HG03097 (cell line): ENCODE results near the gene F8.
"Not testable (repeated sequence)": the region's sequence is repeated elsewhere in the genome, so short reads cannot be mapped to it uniquely, and the experiment has no call there.

ENCODE experiments used
- ATAC-seq: cut with Tn5 transposase; IDR thresholded peaks from one replicate; pipeline ENCODE4 v1.9.1; 2021; ENCODE audit not compliant: unreplicated experiment, low FRiP score

The F8 gene

GRCh38 chrX:154886069-154886788 lies 136.3 kb downstream of the F8 start, which contains the start of gene F8A1:
Gene F8A1, plus strand, starts transcription at chrX:154886355. Its CDS starts 20 bp downstream, at chrX:154886375.
- ATAC-seq, result peak; percentile 49

DNA sequence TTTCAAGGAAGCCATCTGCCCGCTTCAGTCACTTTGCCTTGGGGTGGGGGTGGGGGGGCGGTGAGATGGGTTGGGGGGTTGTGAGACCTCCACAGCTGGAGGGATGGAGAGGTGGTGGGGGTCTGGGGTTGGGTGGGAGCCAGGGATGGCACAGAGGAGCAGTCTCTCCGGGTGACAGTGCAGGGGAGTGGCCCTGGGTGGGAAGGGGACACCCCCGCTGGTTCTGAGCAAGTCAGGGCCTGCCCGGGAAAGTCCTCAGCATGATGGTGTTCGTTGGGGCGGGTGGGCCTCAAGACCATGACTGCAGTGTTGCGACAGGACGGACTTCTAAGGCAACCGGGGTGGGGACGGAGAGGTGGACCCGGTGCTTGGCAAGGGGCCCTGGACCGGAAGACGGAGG lies 137.0 kb downstream of the F8 start:
- ATAC-seq, result not testable (repeated sequence)

DNA sequence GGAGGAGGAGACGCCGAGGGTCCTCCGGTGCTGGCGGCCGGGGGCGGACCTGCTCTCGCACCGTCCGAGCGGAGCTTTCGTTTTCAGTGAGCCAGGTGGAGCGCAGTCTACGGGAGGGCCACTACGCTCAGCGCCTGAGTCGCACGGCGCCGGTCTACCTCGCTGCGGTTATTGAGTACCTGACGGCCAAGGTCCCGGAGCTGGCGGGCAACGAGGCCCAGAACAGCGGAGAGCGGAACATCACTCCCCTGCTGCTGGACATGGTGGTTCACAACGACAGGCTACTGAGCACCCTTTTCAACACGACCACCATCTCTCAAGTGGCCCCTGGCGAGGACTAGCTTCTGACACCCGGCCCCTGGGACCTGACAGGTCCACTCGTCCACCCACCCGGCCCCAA lies 137.5 kb downstream of the F8 start:
- ATAC-seq, result not testable (repeated sequence)

DNA sequence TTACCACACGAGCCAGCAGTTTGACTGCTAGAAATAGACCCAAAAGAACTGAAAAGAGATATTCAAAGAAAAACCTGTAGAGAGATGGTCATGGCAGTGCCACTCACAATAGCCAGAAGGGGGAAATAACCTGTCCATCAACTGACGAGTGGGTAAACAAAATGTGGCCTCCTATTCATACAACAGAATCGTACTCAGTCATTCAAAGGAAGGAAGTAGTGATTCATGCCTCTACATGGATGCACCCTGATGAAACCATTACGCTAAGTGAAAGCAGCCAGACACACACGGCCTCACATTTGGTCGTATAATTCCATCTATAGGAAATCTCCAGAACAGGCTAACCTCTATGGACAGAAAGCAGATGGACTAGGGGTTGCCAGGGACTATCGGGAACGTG lies 138.5 kb downstream of the F8 start:
- ATAC-seq, result not testable (repeated sequence)

DNA sequence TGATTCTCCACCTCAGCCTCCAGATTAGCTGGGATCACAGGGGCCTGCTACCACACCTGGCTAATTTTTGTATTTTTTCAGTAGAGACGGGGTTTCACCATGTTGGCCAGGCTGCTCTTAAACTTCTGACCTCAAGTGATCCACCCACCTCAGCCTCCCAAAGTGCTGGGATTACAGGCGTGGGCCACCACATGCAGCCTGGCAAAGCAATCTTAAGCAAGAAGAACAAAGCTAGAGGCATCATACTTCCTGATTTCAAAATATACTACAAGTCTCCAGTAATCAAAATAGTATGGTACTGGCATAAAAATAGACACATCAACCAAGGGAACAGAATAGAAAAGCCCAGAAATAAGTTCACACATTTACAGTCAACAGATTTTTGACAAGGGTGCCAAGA lies 149.2 kb downstream of the F8 start:
- no peak for ATAC-seq

GRCh38 chrX:154868522-154868921 lies 154.0 kb downstream of the F8 start:
- ATAC-seq, result not testable (repeated sequence)

DNA sequence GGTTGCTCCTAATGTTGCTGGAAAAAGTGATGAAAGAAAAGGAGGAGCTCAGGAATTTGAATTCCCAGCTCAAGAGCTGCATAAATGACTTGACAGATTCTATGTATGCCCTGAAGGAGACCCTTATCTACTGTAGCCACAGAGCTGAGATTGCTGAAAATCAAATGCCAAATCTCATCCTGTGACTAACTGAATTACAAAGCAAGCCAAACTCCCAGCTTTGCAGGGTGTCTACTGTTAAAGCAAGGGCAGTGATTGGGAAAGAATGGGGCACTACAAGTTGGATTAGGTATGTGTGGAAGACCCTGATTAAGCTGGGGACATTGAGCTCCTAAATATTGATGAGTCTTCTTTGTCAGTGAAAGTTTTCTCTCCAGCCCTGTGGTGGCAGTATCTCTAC lies 167.3 kb downstream of the F8 start:
- ATAC-seq, result no peak

DNA sequence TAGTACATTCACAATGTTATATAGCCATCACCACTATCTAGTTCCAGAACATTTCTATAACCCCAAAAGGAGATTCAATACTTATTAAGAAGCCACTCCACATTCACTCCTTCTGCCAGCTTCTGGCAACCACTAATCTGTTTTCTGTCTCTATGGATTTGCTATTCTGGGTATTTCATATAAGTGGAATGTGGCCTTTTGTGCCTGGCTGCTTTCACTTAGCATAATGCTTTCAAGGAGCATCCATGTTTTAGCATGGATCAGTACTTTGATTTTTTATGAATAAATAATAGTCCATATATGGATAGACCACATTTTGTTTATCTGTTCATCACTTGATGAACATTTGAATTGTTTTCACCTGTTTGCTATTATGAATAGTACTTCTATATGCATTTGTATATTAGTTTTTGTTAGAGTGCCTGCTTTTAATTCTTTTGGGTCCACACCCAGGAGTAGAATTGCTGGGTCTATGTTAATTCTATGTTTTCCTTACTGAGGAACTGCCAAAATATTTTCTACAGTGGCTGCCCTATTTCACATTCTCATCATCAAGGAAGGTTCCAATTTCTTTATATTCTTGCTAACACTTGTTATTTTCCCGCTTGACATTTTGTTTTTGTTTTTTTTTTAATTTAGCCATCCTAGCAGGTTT lies 171.4 kb downstream of the F8 start:
- ATAC-seq, result no peak

DNA sequence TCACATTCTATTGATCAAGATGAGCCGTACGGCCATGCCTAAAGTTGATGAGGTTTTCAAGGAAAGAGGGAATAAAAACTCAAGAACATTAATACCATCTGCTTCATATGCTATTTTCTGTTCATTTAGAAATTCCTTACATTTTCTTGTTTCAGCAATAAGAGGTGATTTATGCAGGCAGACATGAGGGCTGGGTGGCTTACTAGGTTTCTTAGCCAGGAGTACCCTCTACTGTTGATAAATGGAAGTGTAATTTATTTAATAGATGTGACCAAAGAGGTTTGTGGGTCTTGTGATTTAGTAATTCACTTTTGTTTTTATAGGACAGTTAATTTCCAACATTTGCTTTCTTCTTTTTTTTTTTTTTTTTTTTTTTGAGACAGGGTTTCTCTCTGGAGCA lies 181.7 kb downstream of the F8 start:
- no peak for ATAC-seq

DNA sequence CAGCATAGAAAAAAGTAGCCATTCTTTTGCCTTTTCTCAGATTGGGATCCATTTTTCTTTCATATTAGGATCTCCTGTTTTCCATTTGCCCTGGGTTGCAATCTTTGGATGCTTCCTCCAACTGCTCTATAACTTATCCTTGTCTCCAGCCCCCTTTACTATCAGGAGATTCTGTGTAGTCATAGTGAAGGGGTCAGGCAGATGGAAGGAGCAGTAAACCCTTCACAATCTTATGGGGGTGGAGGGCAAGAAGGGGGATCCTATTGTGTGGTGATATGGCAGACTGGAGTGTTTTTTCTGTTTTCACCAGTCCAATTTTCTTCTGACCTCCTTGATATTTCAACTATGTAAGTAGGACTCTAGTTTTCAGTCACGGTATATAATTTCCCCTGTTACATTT lies 186.4 kb downstream of the F8 start:
- no peak for ATAC-seq

GRCh38 chrX:154834562-154834961 lies 188.0 kb downstream of the F8 start, which contains the start of gene SMIM9:
Gene SMIM9, minus strand, starts transcription at chrX:154834662. Its CDS starts 3,806 bp downstream, at chrX:154830856.
- ATAC-seq, result no peak

DNA sequence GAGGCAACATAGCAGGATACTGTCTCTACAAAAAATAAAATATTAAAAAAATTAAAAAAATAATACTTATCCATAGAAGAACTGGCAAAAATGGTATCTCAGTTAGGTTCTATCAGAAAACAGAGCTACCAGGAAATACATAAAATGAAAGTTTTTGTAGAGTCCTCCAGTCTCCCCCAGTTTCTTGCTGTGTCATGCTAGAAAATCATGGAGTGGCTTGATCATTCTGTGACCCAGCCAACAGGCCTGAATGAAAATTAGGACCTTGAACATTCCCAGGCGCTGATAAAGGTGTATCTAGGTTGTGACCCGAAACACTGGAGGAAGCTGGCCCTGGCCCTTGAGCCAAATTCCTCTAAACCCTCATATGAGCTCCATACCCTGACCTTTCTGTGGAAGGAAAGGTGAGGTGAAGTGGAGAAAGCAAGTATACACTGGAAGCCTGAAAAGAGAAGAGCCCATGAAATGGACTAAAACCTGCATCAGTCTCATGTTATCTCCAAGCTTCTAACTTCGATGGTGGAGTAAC lies 188.7 kb downstream of the F8 start:
- ATAC-seq, result no peak

DNA sequence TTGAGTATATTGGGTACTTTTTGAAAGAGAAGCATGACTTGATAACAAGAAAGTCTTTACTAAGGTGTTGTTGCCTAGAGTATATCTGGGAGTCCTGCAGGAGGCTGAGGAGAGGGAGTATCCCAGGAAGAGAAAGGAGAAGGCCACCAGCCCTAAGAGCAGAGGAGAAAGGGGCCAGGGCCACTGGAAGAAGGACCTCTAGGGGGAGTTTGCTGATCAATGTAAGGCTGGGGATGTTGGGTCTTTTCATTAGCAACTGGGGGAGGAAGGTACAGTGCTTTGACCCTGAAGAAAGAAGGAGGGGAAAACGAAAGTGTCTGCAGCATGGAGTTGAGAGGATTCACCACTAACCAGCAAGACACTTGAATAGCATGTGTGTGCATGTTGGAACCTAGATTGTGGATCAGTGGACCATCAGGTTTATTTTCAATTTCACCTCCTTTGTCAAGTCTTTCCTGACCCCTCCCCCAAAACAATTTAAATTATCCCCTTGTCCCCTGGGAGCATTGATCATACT lies 192.5 kb downstream of the F8 start:
- no peak for ATAC-seq

DNA sequence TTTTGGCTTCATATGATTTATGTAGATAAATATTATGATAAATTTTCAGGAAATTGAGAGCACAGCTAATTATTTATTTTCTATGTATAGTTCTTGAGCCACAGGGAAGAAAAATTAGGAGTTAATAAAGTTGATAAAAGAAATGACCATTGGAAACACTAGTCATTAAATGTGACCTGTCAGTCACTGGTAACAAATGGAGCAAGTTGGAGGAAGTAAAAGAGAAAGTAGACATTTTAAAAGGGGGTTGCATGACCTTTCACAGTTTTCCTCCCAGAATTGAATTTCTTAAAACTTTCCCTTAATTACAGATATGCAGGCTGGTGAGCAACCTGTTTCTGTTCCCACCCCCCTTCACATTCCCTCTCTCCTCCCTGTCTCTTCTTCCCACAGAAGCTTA lies 193.4 kb downstream of the F8 start:
- ATAC-seq, result no peak

GRCh38 chrX:154828016-154828408 lies 194.5 kb downstream of the F8 start:
- no peak for ATAC-seq

DNA sequence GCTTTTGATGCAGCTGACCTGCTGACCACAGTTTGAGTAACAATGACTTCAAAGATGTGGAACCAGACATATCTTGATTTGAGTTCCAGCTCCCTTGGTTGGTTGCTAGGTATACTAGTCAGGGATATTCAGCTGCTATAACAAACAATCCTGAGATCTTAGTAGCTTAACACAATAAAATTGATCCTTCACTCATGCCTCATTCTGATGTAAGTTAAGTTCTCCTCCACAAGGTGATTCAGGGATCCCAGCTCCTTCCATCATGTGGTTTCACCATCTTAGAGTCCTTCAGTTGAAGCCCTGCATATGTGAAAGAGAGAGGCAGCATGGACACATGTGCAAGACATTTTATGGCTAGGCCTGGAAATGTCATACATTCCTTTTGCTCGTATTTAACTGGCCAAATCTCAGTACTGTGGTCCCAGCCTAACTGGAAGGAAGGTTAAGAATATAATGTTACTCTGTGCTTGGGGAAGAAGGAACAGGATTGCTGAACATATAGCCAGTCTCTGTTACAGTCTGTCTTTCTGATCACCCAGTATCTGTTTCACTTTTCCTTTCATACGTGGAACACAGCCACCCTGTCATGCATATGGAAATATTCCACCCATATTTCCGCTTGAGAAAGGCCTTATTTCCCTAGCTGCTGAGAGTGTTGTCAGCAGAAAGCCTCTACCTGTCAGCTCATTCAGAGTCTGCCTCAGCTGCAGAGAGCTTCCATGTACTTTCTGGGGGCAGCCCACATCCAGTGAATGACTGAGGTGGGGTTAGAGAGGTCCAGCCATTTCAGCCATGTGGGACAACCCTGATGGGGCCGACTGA lies 195.1 kb downstream of the F8 start:
- peak; percentile 85 for ATAC-seq

- not testable (repeated sequence) for ATAC-seq
Observed at GRCh38 chrX:154825586-154825985, 196.9 kb downstream of the F8 start.

- ATAC-seq, result no peak
Observed at GRCh38 chrX:154824638-154825037, 197.9 kb downstream of the F8 start.

- no peak for ATAC-seq
Observed at GRCh38 chrX:154822029-154822428, 200.5 kb downstream of the F8 start.

DNA sequence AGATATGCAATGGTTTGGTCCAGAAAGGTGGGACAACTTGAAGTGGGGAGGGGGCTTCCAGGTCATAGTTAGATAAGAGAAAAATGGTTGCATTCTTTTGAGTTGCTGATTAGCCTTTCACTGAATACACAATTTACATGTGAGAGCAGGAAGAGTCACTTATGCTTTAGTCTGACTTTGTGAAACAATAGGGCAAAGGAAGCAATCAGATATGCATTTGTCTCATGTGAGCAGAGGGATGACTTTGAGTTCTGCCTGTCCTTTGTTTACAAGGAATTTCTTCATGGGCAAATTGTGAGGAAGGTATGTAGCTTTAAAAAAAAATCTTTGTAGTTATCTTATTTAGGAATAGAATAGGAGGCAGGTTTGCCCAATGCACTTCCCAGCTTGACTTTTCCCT lies 201.0 kb downstream of the F8 start:
- no peak for ATAC-seq
